HG03378 (cell line): ENCODE measurements around the gene RBM20.

Source experiments
- ATAC-seq: cut with Tn5 transposase; IDR thresholded peaks from one replicate; pipeline ENCODE4 v1.9.1; 2021; ENCODE audit warnings: mild to moderate bottlenecking, moderate library complexity; ENCODE audit not compliant: unreplicated experiment

Gene RBM20

GRCh38 chr10:110863361-110863760, 219.2 kb downstream of the RBM20 start:
- no peak for ATAC-seq

GRCh38 chr10:110863956-110864355, 219.8 kb downstream of the RBM20 start:
- no peak for ATAC-seq

- peak; percentile 68 for ATAC-seq
Measured at GRCh38 chr10:110864662-110865140, 220.6 kb downstream of the RBM20 start.

GRCh38 chr10:110865186-110865808, 221.2 kb downstream of the RBM20 start:
- ATAC-seq, result no peak

GRCh38 chr10:110865809-110866482, 221.8 kb downstream of the RBM20 start:
- peak; percentile 38 for ATAC-seq

GRCh38 chr10:110867011-110867806, 223.1 kb downstream of the RBM20 start:
- peak; percentile 41 for ATAC-seq

- no peak for ATAC-seq
Measured at GRCh38 chr10:110867807-110868465, 223.8 kb downstream of the RBM20 start.

GRCh38 chr10:110868981-110869380, 224.8 kb downstream of the RBM20 start:
- ATAC-seq, result no peak

- no peak for ATAC-seq
Measured at GRCh38 chr10:110870823-110871297, 226.7 kb downstream of the RBM20 start.

- ATAC-seq, result peak; percentile 68
Measured at GRCh38 chr10:110871298-110872084, 227.4 kb downstream of the RBM20 start, which contains the start of gene PDCD4. TSS of gene PDCD4 (plus strand) at chr10:110871928. CDS start at chr10:110876028, 4,100 bp downstream.

- ATAC-seq, result peak; percentile 27
Measured at GRCh38 chr10:110872145-110872983, 228.2 kb downstream of the RBM20 start.

- no peak for ATAC-seq
Measured at GRCh38 chr10:110872984-110873923, 229.1 kb downstream of the RBM20 start.

GRCh38 chr10:110873951-110874350, 229.8 kb downstream of the RBM20 start:
- ATAC-seq, result no peak

- no peak for ATAC-seq
Measured at GRCh38 chr10:110876000-110876399, 231.9 kb downstream of the RBM20 start.

- ATAC-seq, result no peak
Measured at GRCh38 chr10:110876788-110877187, 232.7 kb downstream of the RBM20 start.

- no peak for ATAC-seq
Measured at GRCh38 chr10:110880012-110880411, 235.9 kb downstream of the RBM20 start.

GRCh38 chr10:110881247-110881646, 237.1 kb downstream of the RBM20 start:
- ATAC-seq, result no peak

- ATAC-seq, result no peak
Measured at GRCh38 chr10:110881905-110882304, 237.8 kb downstream of the RBM20 start.
